GM13976 (cell line): ENCODE measurements around the gene SPANXC.
A peak's percentile ranks its signal among the peaks of the same experiment; 100 is the strongest.
"Not testable (repeated sequence)": the region's sequence is repeated elsewhere in the genome, so short reads cannot be mapped to it uniquely, and the experiment has no call there.

ENCODE experiments used
- DNase-seq: peaks from one replicate; pipeline ENCODE4 v3.0.0; 2012; ENCODE audit warnings: low spot score
- in situ Hi-C: fragments of 300-500 bp; cut with MboI; formaldehyde crosslinking; loops from one replicate; pipeline ENCODE4 v1.12.0; 2022; ENCODE audit warnings: low sequenced_read_pairs, mixed read lengths, inconsistent platforms; ENCODE audit not compliant: unreplicated experiment
- TF ChIP-seq, protein P1 (sequence below): IDR thresholded peaks from 2 replicates; pipeline ENCODE4 v1.5.1; 2012; ENCODE audit warnings: borderline replicate concordance, mild to moderate bottlenecking; ENCODE audit not compliant: insufficient read depth; ENCODE audit errors: extremely low read depth, missing control alignments, control extremely low read depth

The SPANXC gene, protein sequence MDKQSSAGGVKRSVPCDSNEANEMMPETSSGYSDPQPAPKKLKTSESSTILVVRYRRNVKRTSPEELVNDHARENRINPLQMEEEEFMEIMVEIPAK

DNA sequence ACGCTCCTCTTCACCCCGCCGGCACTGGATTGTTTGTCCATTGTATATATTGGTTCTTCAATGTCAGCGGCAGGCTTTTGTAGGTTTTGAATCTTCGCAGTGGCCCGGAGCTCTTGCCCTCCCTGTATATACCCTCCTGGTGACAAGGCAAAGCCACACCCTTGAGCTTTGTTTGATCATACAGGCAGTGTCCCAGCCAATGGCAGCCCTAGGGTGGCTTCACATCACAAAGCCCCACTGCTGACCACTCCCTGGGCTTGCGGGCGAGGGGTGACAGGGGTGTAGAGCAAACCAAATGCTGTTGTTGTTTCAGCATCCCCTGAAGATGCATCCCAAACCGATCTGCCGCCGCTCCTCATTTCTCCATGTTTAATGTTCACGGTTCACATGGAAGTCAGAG is at the start of gene SPANXC:
TSS of gene SPANXC (minus strand) at position 101 of the 400 bp plus-strand sequence. CDS start at position 41, 60 bp downstream.
- DNase-seq, in situ Hi-C loops: not testable (repeated sequence)

DNA sequence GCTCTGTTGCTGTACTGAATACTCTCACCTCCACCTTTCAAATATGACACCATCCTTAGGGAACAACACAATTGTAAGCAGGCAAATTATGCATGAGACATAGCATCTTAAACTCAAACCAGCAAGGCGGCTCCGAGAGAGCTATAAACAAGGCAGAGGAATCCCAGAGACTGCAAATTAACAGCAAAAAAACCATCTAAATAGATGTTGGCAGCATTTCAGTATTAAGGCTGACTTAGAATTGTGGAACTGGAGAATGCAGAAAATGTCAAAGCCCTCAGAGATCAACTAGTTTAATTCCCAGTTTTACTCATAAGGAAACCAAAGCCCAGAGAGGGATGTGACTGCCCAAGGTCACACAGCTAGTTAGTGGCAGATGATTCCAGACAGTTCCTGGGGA is 37.2 kb upstream of the SPANXC start:
- in situ Hi-C loops = no loop called here
- TF ChIP-seq, protein P1, sequence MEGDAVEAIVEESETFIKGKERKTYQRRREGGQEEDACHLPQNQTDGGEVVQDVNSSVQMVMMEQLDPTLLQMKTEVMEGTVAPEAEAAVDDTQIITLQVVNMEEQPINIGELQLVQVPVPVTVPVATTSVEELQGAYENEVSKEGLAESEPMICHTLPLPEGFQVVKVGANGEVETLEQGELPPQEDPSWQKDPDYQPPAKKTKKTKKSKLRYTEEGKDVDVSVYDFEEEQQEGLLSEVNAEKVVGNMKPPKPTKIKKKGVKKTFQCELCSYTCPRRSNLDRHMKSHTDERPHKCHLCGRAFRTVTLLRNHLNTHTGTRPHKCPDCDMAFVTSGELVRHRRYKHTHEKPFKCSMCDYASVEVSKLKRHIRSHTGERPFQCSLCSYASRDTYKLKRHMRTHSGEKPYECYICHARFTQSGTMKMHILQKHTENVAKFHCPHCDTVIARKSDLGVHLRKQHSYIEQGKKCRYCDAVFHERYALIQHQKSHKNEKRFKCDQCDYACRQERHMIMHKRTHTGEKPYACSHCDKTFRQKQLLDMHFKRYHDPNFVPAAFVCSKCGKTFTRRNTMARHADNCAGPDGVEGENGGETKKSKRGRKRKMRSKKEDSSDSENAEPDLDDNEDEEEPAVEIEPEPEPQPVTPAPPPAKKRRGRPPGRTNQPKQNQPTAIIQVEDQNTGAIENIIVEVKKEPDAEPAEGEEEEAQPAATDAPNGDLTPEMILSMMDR = no peak
- DNase-seq = no peak

GRCh38 chrX:141278306-141278705 is 36.0 kb upstream of the SPANXC start:
- DNase-seq = no peak
- in situ Hi-C loops = no loop called here
- TF ChIP-seq, protein P1 = peak; percentile 24

- TF ChIP-seq, protein P1 = no peak
- DNase-seq = no peak
- in situ Hi-C loops = no loop called here
Observed at GRCh38 chrX:141258080-141258479, 15.8 kb upstream of the SPANXC start.

- in situ Hi-C loops = no loop called here
- DNase-seq = no peak
- TF ChIP-seq, protein P1 = no peak
Observed at GRCh38 chrX:141221611-141222010, 20.7 kb downstream of the SPANXC start.

GRCh38 chrX:141220342-141221008 is 21.8 kb downstream of the SPANXC start:
- TF ChIP-seq, protein P1 = no peak
- DNase-seq = no peak
- in situ Hi-C loops = no loop called here

DNA sequence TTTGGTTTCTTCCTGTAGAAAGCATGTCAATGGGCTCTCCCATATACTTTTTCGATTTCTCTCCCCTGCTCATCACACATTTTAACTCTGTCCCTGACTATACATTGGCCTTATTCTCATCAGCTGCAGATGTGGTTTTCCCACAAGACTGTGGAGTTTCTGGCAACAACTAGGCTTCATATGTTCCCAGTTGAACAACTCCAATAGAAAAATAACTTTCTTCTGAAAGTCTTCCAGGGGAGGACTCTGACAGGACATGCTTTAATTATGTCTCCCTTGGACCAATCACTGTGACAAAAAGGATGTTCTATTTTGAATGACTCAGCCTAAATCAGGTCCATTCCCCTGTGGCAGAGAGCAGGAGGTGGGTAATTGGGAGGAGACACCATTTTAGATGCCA is 28.1 kb downstream of the SPANXC start:
- no peak for DNase-seq
- in situ Hi-C loops = no loop called here
- TF ChIP-seq, protein P1 = no peak
